Measurements from ENCODE around the gene MPC2. TPM values are rescaled to one million over a fixed set of nuclear protein-coding genes. Genes with fewer than 3 reads are reported as not detected.

The MPC2 gene
- total RNA-seq, 1 experiment from 2014 or later = 32.9 TPM

DNA sequence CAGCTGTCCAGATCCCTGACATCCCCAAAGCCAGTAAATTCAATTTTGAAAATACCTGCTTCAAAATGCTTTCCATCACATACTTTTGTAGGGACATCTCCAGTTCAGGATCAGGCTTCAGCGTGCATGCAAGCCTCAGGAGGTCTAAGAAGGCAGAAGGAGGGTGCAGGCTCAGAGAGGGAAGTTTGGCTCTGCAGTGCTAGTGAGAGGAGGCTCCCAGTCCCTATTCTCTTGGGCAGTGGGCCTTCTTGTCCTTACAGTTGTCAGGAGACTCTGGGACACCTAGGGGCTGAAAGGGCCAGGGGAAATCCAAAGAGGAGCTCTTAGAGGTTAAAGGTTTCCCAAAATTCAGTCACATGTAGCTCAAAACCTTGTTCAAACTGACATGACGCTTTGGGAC lies 43.1 kb downstream of the MPC2 start:
- Histone ChIP-seq H2BK20ac (ENCODE audit: low read depth, low read length, poor library complexity, severe bottlenecking) (no peak overlapping the region), H2BK12ac (ENCODE audit: insufficient read length, low read depth, low read length) (no peak overlapping the region), H4K91ac (ENCODE audit: insufficient read length, low read depth, low read length) (no peak overlapping the region), H3K27me3 (ENCODE audit: insufficient read depth, low read length) (no peaks in the 10 kb centered on the region), H3K14ac (ENCODE audit: insufficient read depth, low read length) (no peak overlapping the region; the same call in 1 of the 2 replicates), H3K56ac (ENCODE audit: insufficient read length, low read depth, low read length) (no peak overlapping the region), H2AFZ (ENCODE audit: low read length) (no peak overlapping the region), H2BK5ac (ENCODE audit: insufficient read length, low read length) (no peak overlapping the region), H3T11ph (ENCODE audit: low read length) (no peak overlapping the region), H3K79me2 (ENCODE audit: insufficient read depth, low read length) (no peaks in the 10 kb centered on the region), H3K23ac (ENCODE audit: insufficient read length, low read depth, low read length) (no peak overlapping the region), H3K27ac (ENCODE audit: insufficient read length, low read depth, low read length) (no peak overlapping the region), H3K79me1 (ENCODE audit: insufficient read depth, low read depth, low read length, poor library complexity, severe bottlenecking) (no peaks in the 10 kb centered on the region), H4K5ac (ENCODE audit: insufficient read length, low read depth, low read length) (no peak overlapping the region), H3K4me1 (ENCODE audit: insufficient read depth, low read length) (no peaks in the 10 kb centered on the region), H2BK120ac (ENCODE audit: low read depth, low read length, poor library complexity, severe bottlenecking) (no peak overlapping the region), H3K18ac (ENCODE audit: insufficient read length, low read depth, low read length) (no peak overlapping the region), H3K4me2 (ENCODE audit: insufficient read depth, insufficient read length, low read length) (no peak overlapping the region), H2AK5ac (ENCODE audit: insufficient read length, low read length) (no peak overlapping the region), H3K4ac (ENCODE audit: low read depth, low read length) (no peak overlapping the region), H2BK15ac (ENCODE audit: low read depth, low read length) (no peak overlapping the region), H4K8ac (replicated peaks; ENCODE audit: insufficient read length, low read depth, low read length) (no peak overlapping the region), H3K9ac (ENCODE audit: extremely low read depth, insufficient read length, low read length) (no peak overlapping the region), H4K20me1 (ENCODE audit: control insufficient read depth, insufficient read depth, insufficient read length) (no peaks in the 10 kb centered on the region), H3K23me2 (ENCODE audit: insufficient read length, low read depth, low read length, poor library complexity, severe bottlenecking) (no peaks in the 10 kb centered on the region), H3K9me3 (ENCODE audit: control insufficient read depth, low read depth, low read length) (no peaks in the 10 kb centered on the region)
- no peak for TF ChIP-seq CTCF (conservative IDR thresholded peaks at IDR 0.05)
- DNase-seq = no peak
- WGBS (ENCODE audit: extremely low coverage, insufficient read length, low lambda C conversion rate) = no CpG with 5 or more reads among the region's 2 CpGs
- Mint-ChIP-seq H3K9me3 (peaks cover 0 to 2% of the 10 kb centered on the region in 2 experiments; a peak in 1 of 5 replicates), H3K27me3 (ENCODE audit: low read depth) (no peaks in the 10 kb centered on the region), H3K4me1 (no peaks in the 10 kb centered on the region), H3K27ac (no peak overlapping the region), H3K36me3 (ENCODE audit: insufficient read depth in 1 of 3, low read depth in 3 of 3) (no peaks in the 10 kb centered on the region), H3K4me3 (no peak overlapping the region)

Measured in H9 (cell line).